Mononuclear cell (primary cell): ENCODE data around the gene GP1BB. TPM values are rescaled to one million over a fixed set of nuclear protein-coding genes. Genes with fewer than 3 reads are reported as not detected.
A peak's percentile ranks its signal among the peaks of the same experiment; 100 is the strongest.

Source experiments
- H3K27me3 ChIP-seq: 2 replicates; pipeline ENCODE4 v1.6.0; 2011; ENCODE audit warnings: low read length, control low read depth; ENCODE audit not compliant: insufficient read depth
- H3K4me1 ChIP-seq: 2 replicates; pipeline ENCODE4 v1.5.1; 2011; ENCODE audit warnings: mild to moderate bottlenecking, low read length, control low read depth; ENCODE audit not compliant: insufficient read depth
- H3K4me3 ChIP-seq: 2 replicates; pipeline ENCODE4 v1.5.1; 2011; ENCODE audit warnings: mild to moderate bottlenecking, low read length, moderate library complexity
- H3K9me3 ChIP-seq: 2 replicates; pipeline ENCODE4 v1.5.1; 2011; ENCODE audit warnings: low read depth, mild to moderate bottlenecking, control low read depth, low read length
- total RNA-seq: library from RNA; depleted of rRNA; stranded (reverse); fragments of >200 nt; gene quantifications from one replicate; pipeline ENCODE4 v1.2.3, GENCODE V29; 2012

The GP1BB gene
- total RNA-seq, 1 donor, result 36.1 TPM

- Histone ChIP-seq H3K4me1 (no peaks in the 10 kb centered on the region), H3K4me3 (no peak overlapping the region), H3K9me3 (no peaks in the 10 kb centered on the region), H3K27me3 (no peaks in the 10 kb centered on the region)
Observed at GRCh38 chr22:19747551-19747950, 24.2 kb downstream of the GP1BB start.

GRCh38 chr22:19748139-19748538 is 24.8 kb downstream of the GP1BB start:
- H3K4me1 ChIP-seq, result no peaks in the 10 kb centered on the region
- H3K27me3 ChIP-seq, result peaks cover 2% of the 10 kb centered on the region
- H3K9me3 ChIP-seq, result no peaks in the 10 kb centered on the region
- H3K4me3 ChIP-seq, result no peak overlapping the region

- Histone ChIP-seq H3K27me3 (peaks cover 12% of the 10 kb centered on the region), H3K9me3 (no peaks in the 10 kb centered on the region), H3K4me1 (no peaks in the 10 kb centered on the region), H3K4me3 (no peak overlapping the region)
Observed at GRCh38 chr22:19748991-19749664, 25.8 kb downstream of the GP1BB start.

GRCh38 chr22:19749876-19750275 is 26.5 kb downstream of the GP1BB start:
- no peaks in the 10 kb centered on the region for H3K9me3 ChIP-seq

GRCh38 chr22:19750507-19751490 is 27.5 kb downstream of the GP1BB start:
- Histone ChIP-seq H3K4me1 (peaks cover under 1% of the 10 kb centered on the region), H3K27me3 (peaks cover 25% of the 10 kb centered on the region), H3K4me3 (no peak overlapping the region), H3K9me3 (no peaks in the 10 kb centered on the region)

More at GRCh38 chr22:19749876-19750275, 26.5 kb downstream of the GP1BB start:
- H3K27me3 ChIP-seq, result peaks cover 19% of the 10 kb centered on the region
- H3K4me3 ChIP-seq, result no peak overlapping the region
- H3K4me1 ChIP-seq, result no peaks in the 10 kb centered on the region

- peaks cover 9% of the 10 kb centered on the region for H3K4me1 ChIP-seq
- no peak overlapping the region for H3K4me3 ChIP-seq
- H3K27me3 ChIP-seq, result peaks cover 32% of the 10 kb centered on the region
- H3K9me3 ChIP-seq, result no peaks in the 10 kb centered on the region
Observed at GRCh38 chr22:19751497-19752245, 28.3 kb downstream of the GP1BB start.

GRCh38 chr22:19753090-19753842 is 29.9 kb downstream of the GP1BB start:
- Histone ChIP-seq H3K27me3 (peaks cover 43% of the 10 kb centered on the region), H3K9me3 (no peaks in the 10 kb centered on the region), H3K4me1 (peaks cover 16% of the 10 kb centered on the region), H3K4me3 (no peak overlapping the region)

GRCh38 chr22:19753996-19754700 is 30.8 kb downstream of the GP1BB start:
- Histone ChIP-seq H3K4me1 (peaks cover 16% of the 10 kb centered on the region), H3K27me3 (peaks cover 50% of the 10 kb centered on the region), H3K4me3 (no peak overlapping the region), H3K9me3 (no peaks in the 10 kb centered on the region)

GRCh38 chr22:19754701-19755144 is 31.4 kb downstream of the GP1BB start:
- H3K4me3 ChIP-seq, result no peak overlapping the region
- peaks cover 21% of the 10 kb centered on the region for H3K4me1 ChIP-seq
- H3K27me3 ChIP-seq, result peaks cover 55% of the 10 kb centered on the region
- H3K9me3 ChIP-seq, result no peaks in the 10 kb centered on the region

GRCh38 chr22:19755145-19755710 is 31.9 kb downstream of the GP1BB start:
- Histone ChIP-seq H3K4me1 (peaks cover 23% of the 10 kb centered on the region), H3K9me3 (no peaks in the 10 kb centered on the region), H3K27me3 (peaks cover 60% of the 10 kb centered on the region), H3K4me3 (no peak overlapping the region)

- Histone ChIP-seq H3K4me3 (no peak overlapping the region), H3K9me3 (no peaks in the 10 kb centered on the region), H3K27me3 (peaks cover 60% of the 10 kb centered on the region), H3K4me1 (peaks cover 23% of the 10 kb centered on the region)
Observed at GRCh38 chr22:19755722-19756287, 32.5 kb downstream of the GP1BB start.

GRCh38 chr22:19756288-19757128 is 33.2 kb downstream of the GP1BB start:
- Histone ChIP-seq H3K9me3 (no peaks in the 10 kb centered on the region), H3K4me3 (peak overlapping the region; percentile 10), H3K27me3 (peaks cover 61% of the 10 kb centered on the region)

More at GRCh38 chr22:19756288-19757128, 33.2 kb downstream of the GP1BB start:
- peaks cover 23% of the 10 kb centered on the region for H3K4me1 ChIP-seq
